SK-N-SH treated with all-trans-retinoic acid at 6 μM for 48 hours (cell line): ENCODE results near the gene PIBF1.

Experiments
- ARNTL ChIP-seq: fragments of 450-650 bp; formaldehyde crosslinking; IDR thresholded peaks from 2 replicates; pipeline ENCODE4 v1.5.0; 2020; ENCODE audit warnings: low read depth, mild to moderate bottlenecking, moderate library complexity, borderline replicate concordance
- CSDC2 ChIP-seq: fragments of 250-450 bp; sonication (Bioruptor Pico); IDR thresholded peaks from 2 replicates; pipeline ENCODE4 v1.5.0; 2020; ENCODE audit warnings: mild to moderate bottlenecking, moderate library complexity
- CSRNP3 ChIP-seq: fragments of 250-450 bp; sonication (Bioruptor Pico); IDR thresholded peaks from 2 replicates; pipeline ENCODE4 v1.5.1; 2021; ENCODE audit warnings: mild to moderate bottlenecking, moderate library complexity
- GLIS3 ChIP-seq: fragments of 250-450 bp; sonication (Bioruptor Pico); IDR thresholded peaks from 2 replicates; pipeline ENCODE4 v1.5.0; 2020; ENCODE audit warnings: mild to moderate bottlenecking, moderate library complexity
- ISL1 ChIP-seq: fragments of 250-450 bp; sonication (Bioruptor Pico); IDR thresholded peaks from 2 replicates; pipeline ENCODE4 v2.1.2; 2022; ENCODE audit warnings: mild to moderate bottlenecking, moderate library complexity
- RARB ChIP-seq: fragments of 250-450 bp; sonication (Bioruptor Pico); IDR thresholded peaks from 2 replicates; pipeline ENCODE4 v1.8.0; 2021; ENCODE audit warnings: mild to moderate bottlenecking, moderate library complexity
- SNAI2 ChIP-seq: fragments of 250-450 bp; sonication (Bioruptor Pico); IDR thresholded peaks from 2 replicates; pipeline ENCODE4 v1.5.0; 2020; ENCODE audit warnings: mild to moderate bottlenecking, moderate library complexity
- TCF4 ChIP-seq: fragments of 250-450 bp; sonication (Bioruptor Pico); IDR thresholded peaks from 2 replicates; pipeline ENCODE4 v1.8.0; 2021; ENCODE audit warnings: mild to moderate bottlenecking, moderate library complexity, borderline replicate concordance
- ZC3H10 ChIP-seq: fragments of 250-450 bp; sonication (Bioruptor Pico); IDR thresholded peaks from 2 replicates; pipeline ENCODE4 v1.5.1; 2021; ENCODE audit warnings: mild to moderate bottlenecking, moderate library complexity
- ZFP3 ChIP-seq: fragments of 250-450 bp; sonication (Bioruptor Pico); IDR thresholded peaks from 2 replicates; pipeline ENCODE4 v1.5.0; 2020; ENCODE audit warnings: mild to moderate bottlenecking, moderate library complexity
- ZFP30 ChIP-seq: fragments of 450-650 bp; formaldehyde crosslinking; IDR thresholded peaks from 2 replicates; pipeline ENCODE4 v1.5.0; 2022; ENCODE audit warnings: mild to moderate bottlenecking, moderate library complexity
- TF ChIP-seq, protein P1 (sequence below): fragments of 250-450 bp; sonication (Bioruptor Pico); IDR thresholded peaks from 2 replicates; pipeline ENCODE4 v1.8.0; 2020; ENCODE audit warnings: mild to moderate bottlenecking, moderate library complexity, borderline replicate concordance
- TF ChIP-seq, protein P2 (sequence below): fragments of 250-450 bp; sonication (Bioruptor Pico); IDR thresholded peaks from 2 replicates; pipeline ENCODE4 v1.5.1; 2020; ENCODE audit warnings: low read depth, mild to moderate bottlenecking, moderate library complexity
- TF ChIP-seq, protein P3 (sequence below): fragments of 250-450 bp; sonication (Bioruptor Pico); IDR thresholded peaks from 2 replicates; pipeline ENCODE4 v1.5.0; 2020; ENCODE audit warnings: mild to moderate bottlenecking, moderate library complexity

DNA sequence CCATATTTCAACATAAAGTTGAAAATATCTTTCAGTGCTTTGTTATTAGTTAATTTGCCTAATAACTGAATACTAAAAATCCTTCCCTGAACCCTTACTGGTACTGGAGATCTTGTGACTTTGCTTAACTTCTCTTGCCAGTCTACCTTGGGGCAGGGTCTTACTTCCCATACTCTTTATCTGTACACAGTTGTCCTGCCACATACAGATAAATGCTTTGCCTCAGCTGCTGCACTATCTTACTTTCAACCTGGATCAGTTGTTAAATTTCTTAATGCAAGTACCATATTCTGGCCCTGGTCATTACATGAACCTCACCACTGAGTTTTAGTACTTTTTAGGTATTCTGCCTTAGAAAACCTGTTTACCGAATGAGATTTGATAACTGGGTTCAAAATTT is 107.6 kb downstream of the PIBF1 start:
- TF ChIP-seq ZFP3 (CRISPR knock-in tag) (no peak), RARB (CRISPR knock-in tag) (no peak), ZC3H10 (CRISPR knock-in tag) (no peak), SNAI2 (CRISPR knock-in tag) (no peak), ZFP30 (no peak), CSDC2 (no peak), ARNTL (CRISPR knock-in tag) (no peak), CSRNP3 (no peak), GLIS3 (CRISPR knock-in tag) (no peak), TCF4 (no peak), ISL1 (no peak)
- TF ChIP-seq, protein P1, sequence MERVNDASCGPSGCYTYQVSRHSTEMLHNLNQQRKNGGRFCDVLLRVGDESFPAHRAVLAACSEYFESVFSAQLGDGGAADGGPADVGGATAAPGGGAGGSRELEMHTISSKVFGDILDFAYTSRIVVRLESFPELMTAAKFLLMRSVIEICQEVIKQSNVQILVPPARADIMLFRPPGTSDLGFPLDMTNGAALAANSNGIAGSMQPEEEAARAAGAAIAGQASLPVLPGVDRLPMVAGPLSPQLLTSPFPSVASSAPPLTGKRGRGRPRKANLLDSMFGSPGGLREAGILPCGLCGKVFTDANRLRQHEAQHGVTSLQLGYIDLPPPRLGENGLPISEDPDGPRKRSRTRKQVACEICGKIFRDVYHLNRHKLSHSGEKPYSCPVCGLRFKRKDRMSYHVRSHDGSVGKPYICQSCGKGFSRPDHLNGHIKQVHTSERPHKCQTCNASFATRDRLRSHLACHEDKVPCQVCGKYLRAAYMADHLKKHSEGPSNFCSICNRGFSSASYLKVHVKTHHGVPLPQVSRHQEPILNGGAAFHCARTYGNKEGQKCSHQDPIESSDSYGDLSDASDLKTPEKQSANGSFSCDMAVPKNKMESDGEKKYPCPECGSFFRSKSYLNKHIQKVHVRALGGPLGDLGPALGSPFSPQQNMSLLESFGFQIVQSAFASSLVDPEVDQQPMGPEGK (CRISPR knock-in tag) = no peak
- TF ChIP-seq, protein P2, sequence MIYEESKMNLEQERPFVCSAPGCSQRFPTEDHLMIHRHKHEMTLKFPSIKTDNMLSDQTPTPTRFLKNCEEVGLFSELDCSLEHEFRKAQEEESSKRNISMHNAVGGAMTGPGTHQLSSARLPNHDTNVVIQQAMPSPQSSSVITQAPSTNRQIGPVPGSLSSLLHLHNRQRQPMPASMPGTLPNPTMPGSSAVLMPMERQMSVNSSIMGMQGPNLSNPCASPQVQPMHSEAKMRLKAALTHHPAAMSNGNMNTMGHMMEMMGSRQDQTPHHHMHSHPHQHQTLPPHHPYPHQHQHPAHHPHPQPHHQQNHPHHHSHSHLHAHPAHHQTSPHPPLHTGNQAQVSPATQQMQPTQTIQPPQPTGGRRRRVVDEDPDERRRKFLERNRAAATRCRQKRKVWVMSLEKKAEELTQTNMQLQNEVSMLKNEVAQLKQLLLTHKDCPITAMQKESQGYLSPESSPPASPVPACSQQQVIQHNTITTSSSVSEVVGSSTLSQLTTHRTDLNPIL (CRISPR knock-in tag) = no peak
- TF ChIP-seq, protein P3, sequence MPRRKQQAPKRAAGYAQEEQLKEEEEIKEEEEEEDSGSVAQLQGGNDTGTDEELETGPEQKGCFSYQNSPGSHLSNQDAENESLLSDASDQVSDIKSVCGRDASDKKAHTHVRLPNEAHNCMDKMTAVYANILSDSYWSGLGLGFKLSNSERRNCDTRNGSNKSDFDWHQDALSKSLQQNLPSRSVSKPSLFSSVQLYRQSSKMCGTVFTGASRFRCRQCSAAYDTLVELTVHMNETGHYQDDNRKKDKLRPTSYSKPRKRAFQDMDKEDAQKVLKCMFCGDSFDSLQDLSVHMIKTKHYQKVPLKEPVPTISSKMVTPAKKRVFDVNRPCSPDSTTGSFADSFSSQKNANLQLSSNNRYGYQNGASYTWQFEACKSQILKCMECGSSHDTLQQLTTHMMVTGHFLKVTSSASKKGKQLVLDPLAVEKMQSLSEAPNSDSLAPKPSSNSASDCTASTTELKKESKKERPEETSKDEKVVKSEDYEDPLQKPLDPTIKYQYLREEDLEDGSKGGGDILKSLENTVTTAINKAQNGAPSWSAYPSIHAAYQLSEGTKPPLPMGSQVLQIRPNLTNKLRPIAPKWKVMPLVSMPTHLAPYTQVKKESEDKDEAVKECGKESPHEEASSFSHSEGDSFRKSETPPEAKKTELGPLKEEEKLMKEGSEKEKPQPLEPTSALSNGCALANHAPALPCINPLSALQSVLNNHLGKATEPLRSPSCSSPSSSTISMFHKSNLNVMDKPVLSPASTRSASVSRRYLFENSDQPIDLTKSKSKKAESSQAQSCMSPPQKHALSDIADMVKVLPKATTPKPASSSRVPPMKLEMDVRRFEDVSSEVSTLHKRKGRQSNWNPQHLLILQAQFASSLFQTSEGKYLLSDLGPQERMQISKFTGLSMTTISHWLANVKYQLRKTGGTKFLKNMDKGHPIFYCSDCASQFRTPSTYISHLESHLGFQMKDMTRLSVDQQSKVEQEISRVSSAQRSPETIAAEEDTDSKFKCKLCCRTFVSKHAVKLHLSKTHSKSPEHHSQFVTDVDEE = no peak
